Measurements from ENCODE around the gene RALGAPB. TPM values are rescaled to one million over a fixed set of nuclear protein-coding genes. Genes with fewer than 3 reads are reported as not detected.

RALGAPB gene
- polyA plus RNA-seq, 1 of the 3 experiments (the other 2 are of a cell fraction): 10.8 TPM

DNA sequence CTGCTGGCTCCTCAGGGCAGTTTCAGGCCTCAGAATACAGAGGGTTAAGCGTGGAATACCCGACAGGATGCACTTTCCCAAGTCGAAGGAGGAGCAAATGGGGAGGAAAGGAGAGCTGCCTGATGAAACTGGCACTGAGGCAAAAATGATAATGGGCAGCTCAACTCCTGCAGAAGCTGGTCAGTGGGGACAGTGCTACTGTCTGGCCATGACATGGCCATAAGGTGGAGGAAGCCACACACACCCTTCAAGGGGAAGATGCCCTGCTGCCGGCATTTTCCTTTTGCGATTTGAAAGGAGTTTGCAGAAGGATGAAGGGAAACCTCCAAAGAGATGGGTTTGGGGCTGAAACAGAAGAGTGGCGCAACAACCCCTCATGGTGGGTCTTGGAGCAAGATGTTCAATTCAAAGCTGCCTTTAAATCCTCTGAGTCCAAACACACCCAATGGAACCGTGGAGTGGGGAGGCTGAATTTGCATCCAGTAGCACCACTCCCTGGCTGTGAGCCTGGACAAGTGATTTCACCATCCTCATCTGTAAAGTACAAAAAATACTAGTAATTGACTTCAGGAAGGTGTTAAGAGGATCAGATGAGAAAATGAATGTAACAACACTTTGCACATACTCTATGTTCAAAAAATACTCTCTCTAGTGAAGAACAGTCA lies 111.6 kb downstream of the RALGAPB start:
- Histone ChIP-seq H3K9ac (no peak overlapping the region), H3K9me2 (no peaks in the 10 kb centered on the region), H3K4me2 (no peak overlapping the region), H4K20me1 (ENCODE audit: insufficient read depth) (no peaks in the 10 kb centered on the region), H3K9me3 (no peaks in the 10 kb centered on the region), H3K4me1 (ENCODE audit: control insufficient read depth in 1 of 2, insufficient read depth in 2 of 2, low read depth in 1 of 2, low read length in 1 of 2) (peaks cover 0 to 27% of the 10 kb centered on the region in 2 experiments; a peak in 1 of 4 replicates), H2AFZ (ENCODE audit: low read depth) (no peak overlapping the region), H3F3A (replicated peaks; ENCODE audit: insufficient read depth) (no peaks in the 10 kb centered on the region), H3K79me2 (ENCODE audit: insufficient read depth) (no peaks in the 10 kb centered on the region), H3K4me3 (ENCODE audit: low read depth in 2 of 2, low read length in 1 of 2) (no peak overlapping the region), H3K36me3 (replicated peaks in 1 of 2; ENCODE audit: control insufficient read depth in 1 of 2, insufficient read depth in 2 of 2, low read length in 1 of 2) (no peaks in the 10 kb centered on the region), H3K27me3 (ENCODE audit: insufficient read depth) (no peaks in the 10 kb centered on the region), H3K27ac (ENCODE audit: low read depth in 2 of 2, low read length in 1 of 2) (no peak overlapping the region)
- no peak for TF ChIP-seq FOXM1 (IDR thresholded peaks at IDR 0.05; ENCODE audit: low read depth)
- no peak for TF ChIP-seq YY1 (IDR thresholded peaks at IDR 0.05; ENCODE audit: low read depth)
- TF ChIP-seq TCF12 (IDR thresholded peaks at IDR 0.05): no peak
- TF ChIP-seq, protein P1, sequence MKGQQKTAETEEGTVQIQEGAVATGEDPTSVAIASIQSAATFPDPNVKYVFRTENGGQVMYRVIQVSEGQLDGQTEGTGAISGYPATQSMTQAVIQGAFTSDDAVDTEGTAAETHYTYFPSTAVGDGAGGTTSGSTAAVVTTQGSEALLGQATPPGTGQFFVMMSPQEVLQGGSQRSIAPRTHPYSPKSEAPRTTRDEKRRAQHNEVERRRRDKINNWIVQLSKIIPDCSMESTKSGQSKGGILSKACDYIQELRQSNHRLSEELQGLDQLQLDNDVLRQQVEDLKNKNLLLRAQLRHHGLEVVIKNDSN (IDR thresholded peaks at IDR 0.05; ENCODE audit: borderline replicate concordance, low read depth): no peak
- no peak for TF ChIP-seq ELF1 (IDR thresholded peaks at IDR 0.05)
- no peak for TF ChIP-seq MXI1 (IDR thresholded peaks at IDR 0.05; ENCODE audit: low read depth, low read length)
- no peak for TF ChIP-seq EZH2phosphoT487 (IDR thresholded peaks at IDR 0.05; ENCODE audit: borderline replicate concordance, low read depth)
- no peak for TF ChIP-seq ZBTB33 (IDR thresholded peaks at IDR 0.05; ENCODE audit: borderline replicate concordance, low read depth)
- 64% methylated on average over 7 of the region's 7 CpGs for WGBS (ENCODE audit: low lambda C conversion rate)
- POLR2A ChIA-PET: no interaction called here
- CTCF ChIA-PET: interaction anchor here (1.1 kb wide), 1 partner anchor 11 kb away, joined by 3 read pairs; no protein-coding TSS in a partner anchor
- no peak for DNase-seq

DNA sequence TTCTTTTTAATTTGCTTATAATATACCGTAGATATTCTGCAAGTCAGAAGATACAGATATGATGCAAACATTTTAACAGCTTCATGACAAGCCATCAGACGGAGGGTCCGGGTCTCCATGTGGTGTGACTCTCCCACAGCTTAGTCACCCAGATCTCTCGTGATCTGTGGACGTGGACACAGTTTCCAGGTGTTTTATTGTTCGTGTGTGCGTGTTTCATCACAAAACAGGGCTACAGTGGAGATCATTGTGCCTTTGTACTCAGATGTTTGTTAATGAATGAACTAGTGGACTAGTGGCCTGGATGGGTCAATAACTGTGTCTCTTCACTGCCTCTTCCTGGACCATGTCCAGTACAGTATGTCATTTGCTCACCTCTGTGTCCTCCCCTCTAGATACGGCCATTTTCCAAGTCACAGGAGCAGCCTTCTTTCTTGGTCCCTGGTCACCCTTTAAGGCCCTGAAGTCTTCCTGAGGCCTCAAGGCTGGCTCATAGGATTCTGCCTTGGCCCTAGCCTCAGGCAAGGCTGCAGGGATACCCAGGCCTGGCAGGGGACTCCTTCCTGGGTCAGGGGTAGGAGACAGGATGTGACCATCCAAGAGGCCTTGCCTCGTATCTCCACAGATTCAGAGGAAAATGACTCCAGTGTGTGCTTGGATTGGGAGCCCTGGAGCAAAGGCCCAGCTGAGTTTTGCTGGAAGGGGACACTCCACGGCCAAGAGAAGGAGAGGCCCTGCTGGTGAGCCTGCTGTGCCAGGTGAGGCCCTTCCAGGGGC lies 112.9 kb downstream of the RALGAPB start:
- no peak overlapping the region for H3K27ac ChIP-seq (ENCODE audit: low read depth in 2 of 2, low read length in 1 of 2)
- H3K9me2 ChIP-seq: no peaks in the 10 kb centered on the region
- ChIA-PET POLR2A (no interaction called here), CTCF (no interaction called here)
- no peaks in the 10 kb centered on the region for H3F3A ChIP-seq (replicated peaks; ENCODE audit: insufficient read depth)
- no peaks in the 10 kb centered on the region for H3K9me3 ChIP-seq
- H3K9ac ChIP-seq: no peak overlapping the region
- no peak overlapping the region for H2AFZ ChIP-seq (ENCODE audit: low read depth)
- H3K4me3 ChIP-seq (ENCODE audit: low read depth in 2 of 2, low read length in 1 of 2): no peak overlapping the region
- no peaks in the 10 kb centered on the region for H3K27me3 ChIP-seq (ENCODE audit: insufficient read depth)
- H3K79me2 ChIP-seq (ENCODE audit: insufficient read depth): no peaks in the 10 kb centered on the region
- WGBS (ENCODE audit: low lambda C conversion rate): 64% methylated on average over 10 of the region's 10 CpGs
- no peak for DNase-seq
- no peak overlapping the region for H3K4me2 ChIP-seq
- H4K20me1 ChIP-seq (ENCODE audit: insufficient read depth): no peaks in the 10 kb centered on the region
- peaks cover 0 to 16% of the 10 kb centered on the region in 2 experiments; a peak in 1 of 4 replicates for H3K4me1 ChIP-seq (ENCODE audit: control insufficient read depth in 1 of 2, insufficient read depth in 2 of 2, low read depth in 1 of 2, low read length in 1 of 2)
- H3K36me3 ChIP-seq (replicated peaks in 1 of 2; ENCODE audit: control insufficient read depth in 1 of 2, insufficient read depth in 2 of 2, low read length in 1 of 2): no peaks in the 10 kb centered on the region
- TF ChIP-seq TCF12 (IDR thresholded peaks at IDR 0.05) (no peak), GABPA (IDR thresholded peaks at IDR 0.05; ENCODE audit: low read depth) (no peak), RXRA (IDR thresholded peaks at IDR 0.05; ENCODE audit: borderline replicate concordance, low read depth) (no peak), MEF2A (IDR thresholded peaks at IDR 0.05; ENCODE audit: borderline replicate concordance, low read depth) (no peak), EP300 (IDR thresholded peaks at IDR 0.05; ENCODE audit: borderline replicate concordance in 1 of 2, low read depth in 1 of 2, low read length in 1 of 2) (no peak), NFIC (IDR thresholded peaks at IDR 0.05; ENCODE audit: borderline replicate concordance) (no peak), USF2 (IDR thresholded peaks at IDR 0.05; ENCODE audit: borderline replicate concordance, low read depth, low read length) (no peak), POLR2AphosphoS5 (IDR thresholded peaks at IDR 0.05; ENCODE audit: low read depth, low read length) (no peak), GATA2 (CRISPR knock-in tag; IDR thresholded peaks at IDR 0.05) (no peak), JUND (IDR thresholded peaks at IDR 0.05) (no peak), RFX5 (IDR thresholded peaks at IDR 0.05; ENCODE audit: low read length) (no peak), SIN3A (IDR thresholded peaks at IDR 0.05; ENCODE audit: borderline replicate concordance, low read depth, low read length) (no peak), RAD21 (IDR thresholded peaks at IDR 0.05; ENCODE audit: low read length) (no peak), MXI1 (IDR thresholded peaks at IDR 0.05; ENCODE audit: low read depth, low read length) (no peak), CHD2 (IDR thresholded peaks at IDR 0.05; ENCODE audit: low read length, partially characterized antibody) (no peak), FOXM1 (IDR thresholded peaks at IDR 0.05; ENCODE audit: low read depth) (no peak)
- TF ChIP-seq, protein P2, sequence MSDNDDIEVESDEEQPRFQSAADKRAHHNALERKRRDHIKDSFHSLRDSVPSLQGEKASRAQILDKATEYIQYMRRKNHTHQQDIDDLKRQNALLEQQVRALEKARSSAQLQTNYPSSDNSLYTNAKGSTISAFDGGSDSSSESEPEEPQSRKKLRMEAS (IDR thresholded peaks at IDR 0.05; ENCODE audit: low read depth): no peak
- TF ChIP-seq, protein P3, sequence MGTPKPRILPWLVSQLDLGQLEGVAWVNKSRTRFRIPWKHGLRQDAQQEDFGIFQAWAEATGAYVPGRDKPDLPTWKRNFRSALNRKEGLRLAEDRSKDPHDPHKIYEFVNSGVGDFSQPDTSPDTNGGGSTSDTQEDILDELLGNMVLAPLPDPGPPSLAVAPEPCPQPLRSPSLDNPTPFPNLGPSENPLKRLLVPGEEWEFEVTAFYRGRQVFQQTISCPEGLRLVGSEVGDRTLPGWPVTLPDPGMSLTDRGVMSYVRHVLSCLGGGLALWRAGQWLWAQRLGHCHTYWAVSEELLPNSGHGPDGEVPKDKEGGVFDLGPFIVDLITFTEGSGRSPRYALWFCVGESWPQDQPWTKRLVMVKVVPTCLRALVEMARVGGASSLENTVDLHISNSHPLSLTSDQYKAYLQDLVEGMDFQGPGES (IDR thresholded peaks at IDR 0.05; ENCODE audit: low read depth, low read length): no peak

Data from SK-N-SH (cell line).